HepG2 (cell line): ENCODE measurements around the gene DNLZ. TPM values are rescaled to one million over a fixed set of nuclear protein-coding genes. Genes with fewer than 3 reads are reported as not detected.

Experiments used
- BRD4 ChIP-seq: sonication (generic); formaldehyde crosslinking; IDR thresholded peaks from 2 replicates; pipeline ENCODE4 v1.4.0; 2020; ENCODE audit warnings: missing genetic modification reagents
- CCDC6 ChIP-seq: sonication (generic); formaldehyde crosslinking; IDR thresholded peaks from 2 replicates; pipeline ENCODE4 v1.8.1; 2022; ENCODE audit warnings: mild to moderate bottlenecking, missing genetic modification reagents, moderate library complexity
- FLYWCH1 ChIP-seq: sonication (generic); formaldehyde crosslinking; IDR thresholded peaks from 2 replicates; pipeline ENCODE4 v1.8.1; 2023; ENCODE audit warnings: mild to moderate bottlenecking, missing genetic modification reagents
- HDAC1 ChIP-seq: sonication (generic); formaldehyde crosslinking; IDR thresholded peaks from 2 replicates; pipeline ENCODE4 v1.5.1; 2020; ENCODE audit warnings: mild to moderate bottlenecking, missing genetic modification reagents
- IKZF1 ChIP-seq: fragments of 450-650 bp; IDR thresholded peaks from 2 replicates; pipeline ENCODE4 v1.7.1; 2016
- MAZ ChIP-seq, 2 experiments: sonication (generic) in 1 of 2; formaldehyde crosslinking in 1 of 2; IDR thresholded peaks; 2 replicates each; pipeline versions ENCODE4 v1.5.0 to v1.6.1; 2012 to 2020; ENCODE audit warnings: low read depth in 2 of 2, mild to moderate bottlenecking in 2 of 2, borderline replicate concordance in 1 of 2, improper control_type of control experiment in 1 of 2, low read length in 1 of 2, missing genetic modification reagents in 1 of 2, moderate library complexity in 1 of 2
- MTF2 ChIP-seq: sonication (generic); formaldehyde crosslinking; IDR thresholded peaks from 2 replicates; pipeline ENCODE4 v1.5.0; 2020; ENCODE audit warnings: missing genetic modification reagents, borderline replicate concordance
- NKX3-1 ChIP-seq: sonication (generic); formaldehyde crosslinking; IDR thresholded peaks from 2 replicates; pipeline ENCODE4 v1.5.0; 2020; ENCODE audit warnings: missing genetic modification reagents
- PREB ChIP-seq: sonication (generic); formaldehyde crosslinking; IDR thresholded peaks from 2 replicates; pipeline ENCODE4 v1.4.0; 2020; ENCODE audit warnings: missing genetic modification reagents
- RXRA ChIP-seq: sonication (generic); formaldehyde crosslinking; IDR thresholded peaks from 2 replicates; pipeline ENCODE4 v1.5.1; 2020; ENCODE audit warnings: missing genetic modification reagents
- SP2 ChIP-seq: sonication (generic); formaldehyde crosslinking; IDR thresholded peaks from 2 replicates; pipeline ENCODE4 v1.5.1; 2020; ENCODE audit warnings: mild to moderate bottlenecking, missing genetic modification reagents
- TCF7 ChIP-seq: sonication (generic); IDR thresholded peaks from 2 replicates; pipeline ENCODE4 v1.6.1; 2016; ENCODE audit warnings: antibody characterized with exemption, low read depth
- THAP8 ChIP-seq: sonication (generic); formaldehyde crosslinking; IDR thresholded peaks from 2 replicates; pipeline ENCODE4 v1.5.1; 2020; ENCODE audit warnings: missing genetic modification reagents, mild to moderate bottlenecking, borderline replicate concordance
- TRIM22 ChIP-seq: fragments of 450-650 bp; IDR thresholded peaks from 2 replicates; pipeline ENCODE4 v1.6.1; 2017
- TRIM24 ChIP-seq: sonication (generic); formaldehyde crosslinking; IDR thresholded peaks from 2 replicates; pipeline ENCODE4 v1.8.0; 2022; ENCODE audit warnings: mild to moderate bottlenecking, missing genetic modification reagents
- XRCC5 ChIP-seq: fragments of 200-400 bp; formaldehyde crosslinking; optimal IDR thresholded peaks from 2 replicates; pipeline ENCODE3; 2017; ENCODE audit warnings: mild to moderate bottlenecking, low read length
- YEATS4 ChIP-seq: sonication (generic); formaldehyde crosslinking; IDR thresholded peaks from 2 replicates; pipeline ENCODE4 v1.4.0; 2020; ENCODE audit warnings: missing genetic modification reagents, borderline replicate concordance
- YY1 ChIP-seq: IDR thresholded peaks from 2 replicates; pipeline ENCODE4 v1.6.1; 2011; ENCODE audit warnings: low read length, low read depth, moderate library complexity, mild to moderate bottlenecking; ENCODE audit not compliant: insufficient read depth, insufficient replicate concordance
- ZC3H4 ChIP-seq: sonication (generic); formaldehyde crosslinking; IDR thresholded peaks from 2 replicates; pipeline ENCODE4 v1.4.0; 2020; ENCODE audit warnings: missing genetic modification reagents, borderline replicate concordance
- ZNF207 ChIP-seq: fragments of 450-650 bp; IDR thresholded peaks from 2 replicates; pipeline ENCODE4 v1.6.1; 2016; ENCODE audit warnings: antibody characterized with exemption, borderline replicate concordance
- ZNF225 ChIP-seq: sonication (generic); formaldehyde crosslinking; IDR thresholded peaks from 2 replicates; pipeline ENCODE4 v1.4.0; 2020; ENCODE audit warnings: mild to moderate bottlenecking, missing genetic modification reagents
- ZNF432 ChIP-seq: sonication (generic); formaldehyde crosslinking; IDR thresholded peaks from 2 replicates; pipeline ENCODE4 v1.5.0; 2020; ENCODE audit warnings: missing genetic modification reagents, mild to moderate bottlenecking, borderline replicate concordance
- ZNF557 ChIP-seq: sonication (generic); formaldehyde crosslinking; IDR thresholded peaks from 2 replicates; pipeline ENCODE4 v1.4.0; 2020; ENCODE audit warnings: missing genetic modification reagents
- polyA plus RNA-seq, 8 experiments: library from polyadenylated mRNA; depleted of rRNA in 3 of 8; stranded (reverse) in 7 of 8; unstranded in 1 of 8; fragments of >200 nt; fragmentation: Illumina TruSeq in 4 of 8; extraction: Trizol in 4 of 8; gene quantifications; 2 replicates each; pipeline versions ENCODE4 v1.2.1 to v1.2.3, GENCODE V29; 2011 to 2016; ENCODE audit warnings: low read depth in 4 of 8, missing spikeins in 1 of 8, mixed read lengths in 1 of 8; ENCODE audit not compliant: insufficient read depth in 1 of 8
- total RNA-seq, 5 experiments: library from RNA; depleted of rRNA; stranded (reverse); fragments of >200 nt; fragmentation: Illumina TruSeq; extraction: Trizol; gene quantifications; 2 replicates each; pipeline ENCODE4 v1.2.3, GENCODE V29; 2016; ENCODE audit warnings: low read depth in 1 of 5
- TF ChIP-seq, protein P1 (sequence below): sonication (generic); formaldehyde crosslinking; IDR thresholded peaks from 2 replicates; pipeline ENCODE4 v1.4.0; 2020; ENCODE audit warnings: mild to moderate bottlenecking, missing genetic modification reagents
- TF ChIP-seq, protein P2 (sequence below): sonication (generic); formaldehyde crosslinking; IDR thresholded peaks from 2 replicates; pipeline ENCODE4 v1.8.1; 2023; ENCODE audit warnings: missing genetic modification reagents, mild to moderate bottlenecking, borderline replicate concordance

Gene DNLZ
- total and polyA plus RNA-seq, 2 of the 13 experiments (the other 11 are each of a cell fraction or from before 2014, with no cell fraction given): 3.4 to 8.0 TPM

DNA sequence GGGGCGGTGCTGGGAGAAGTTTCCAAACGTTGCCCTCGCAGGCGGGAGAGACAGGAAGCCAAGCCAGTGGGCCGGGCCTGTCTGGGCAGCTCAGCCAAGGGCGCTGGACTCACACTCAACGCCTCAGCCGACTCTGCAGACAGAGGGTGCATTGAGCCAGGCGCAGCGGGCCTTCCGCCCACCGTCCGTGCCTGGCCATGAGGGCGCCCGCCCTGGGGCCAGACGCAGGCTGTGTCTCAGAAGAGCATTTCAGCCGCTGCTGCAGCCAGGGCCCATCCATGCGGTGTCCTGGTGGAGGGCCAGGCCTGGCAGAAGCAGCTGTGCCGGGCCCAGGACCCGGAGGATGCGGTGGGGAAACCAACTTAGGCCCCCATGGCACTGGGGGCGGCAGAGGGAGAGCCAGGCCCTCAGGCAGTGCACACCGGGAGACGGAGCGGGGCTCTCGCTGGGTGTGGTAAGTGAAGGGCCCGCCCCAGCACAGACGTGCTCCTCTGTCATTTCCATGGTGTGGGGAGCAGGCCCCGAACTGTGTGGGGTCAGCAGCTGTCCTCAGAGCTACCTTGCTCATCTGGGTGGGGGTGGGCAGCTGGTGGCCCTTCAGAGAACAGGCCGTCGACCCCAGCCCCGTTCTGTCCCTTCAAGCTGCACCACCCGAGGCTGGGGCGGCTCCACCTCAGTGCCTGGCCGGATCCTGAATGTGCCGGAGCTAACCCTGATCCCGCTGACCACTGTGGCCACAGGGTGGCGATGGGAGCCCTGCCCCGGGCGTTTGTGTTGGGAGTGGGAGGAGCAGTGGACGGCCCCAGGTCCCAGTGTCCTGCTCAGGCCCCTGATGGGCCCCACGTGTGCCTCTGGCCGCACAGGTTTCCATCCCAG is 18.0 kb downstream of the DNLZ start (continued):
- no peak for TF ChIP-seq TCF7
- peak; percentile 34; the same call in 1 of the 2 replicates for TF ChIP-seq YEATS4 (CRISPR knock-in tag)
- TF ChIP-seq MAZ (IDR thresholded peaks at IDR 0.05; ENCODE audit: borderline replicate concordance, low read depth, low read length): peak; percentile 19; the same call in 1 of the 2 replicates
- peak; percentile 86 for TF ChIP-seq MAZ (CRISPR knock-in tag; IDR thresholded peaks at IDR 0.05; ENCODE audit: low read depth)
- peak; percentile 56; the same call in 1 of the 2 replicates for TF ChIP-seq ZNF225 (CRISPR knock-in tag)
- TF ChIP-seq THAP8 (CRISPR knock-in tag): no peak
- no peak for TF ChIP-seq SP2 (CRISPR knock-in tag)
- TF ChIP-seq, protein P1, sequence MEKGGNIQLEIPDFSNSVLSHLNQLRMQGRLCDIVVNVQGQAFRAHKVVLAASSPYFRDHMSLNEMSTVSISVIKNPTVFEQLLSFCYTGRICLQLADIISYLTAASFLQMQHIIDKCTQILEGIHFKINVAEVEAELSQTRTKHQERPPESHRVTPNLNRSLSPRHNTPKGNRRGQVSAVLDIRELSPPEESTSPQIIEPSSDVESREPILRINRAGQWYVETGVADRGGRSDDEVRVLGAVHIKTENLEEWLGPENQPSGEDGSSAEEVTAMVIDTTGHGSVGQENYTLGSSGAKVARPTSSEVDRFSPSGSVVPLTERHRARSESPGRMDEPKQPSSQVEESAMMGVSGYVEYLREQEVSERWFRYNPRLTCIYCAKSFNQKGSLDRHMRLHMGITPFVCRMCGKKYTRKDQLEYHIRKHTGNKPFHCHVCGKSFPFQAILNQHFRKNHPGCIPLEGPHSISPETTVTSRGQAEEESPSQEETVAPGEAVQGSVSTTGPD (CRISPR knock-in tag): no peak
- TF ChIP-seq TRIM24: no peak
- TF ChIP-seq RXRA: peak; percentile 8; the same call in 1 of the 2 replicates
- peak; percentile 67 for TF ChIP-seq XRCC5
- no peak for TF ChIP-seq PREB
- no peak for TF ChIP-seq BRD4
- 0 out of 2 replicates have a peak, but pooled peaks have one; percentile 45 for TF ChIP-seq NKX3-1 (CRISPR knock-in tag)
- peak; percentile 71 for TF ChIP-seq HDAC1 (CRISPR knock-in tag)
- TF ChIP-seq CCDC6 (CRISPR knock-in tag): no peak
- no peak for TF ChIP-seq ZC3H4
- peak; percentile 67 for TF ChIP-seq MTF2
- TF ChIP-seq IKZF1: no peak
- TF ChIP-seq ZNF557 (CRISPR knock-in tag): no peak
- no peak for TF ChIP-seq TRIM22
- TF ChIP-seq, protein P2, sequence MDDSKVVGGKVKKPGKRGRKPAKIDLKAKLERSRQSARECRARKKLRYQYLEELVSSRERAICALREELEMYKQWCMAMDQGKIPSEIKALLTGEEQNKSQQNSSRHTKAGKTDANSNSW (CRISPR knock-in tag): no peak
- peak; percentile 69 for TF ChIP-seq YY1
- no peak for TF ChIP-seq ZNF432
- TF ChIP-seq FLYWCH1 (CRISPR knock-in tag): no peak
- TF ChIP-seq ZNF207: no peak
